ENCODE measurements around the gene PRMT2.

The PRMT2 gene

GRCh38 chr21:46641656-46642055 lies 6.2 kb downstream of the PRMT2 start:
- DNase-seq (ENCODE audit: low read depth in 2 of 2) = no peak

GRCh38 chr21:46643379-46644177 lies 8.1 kb downstream of the PRMT2 start:
- DNase-seq (ENCODE audit: low read depth in 2 of 2) = no peak

GRCh38 chr21:46645840-46646239 lies 10.4 kb downstream of the PRMT2 start:
- no peak for DNase-seq (ENCODE audit: low read depth in 2 of 2)

GRCh38 chr21:46646541-46647154 lies 11.2 kb downstream of the PRMT2 start:
- no peak for DNase-seq (ENCODE audit: low read depth in 2 of 2)

GRCh38 chr21:46648539-46648938 lies 13.1 kb downstream of the PRMT2 start:
- no peak for DNase-seq (ENCODE audit: low read depth in 2 of 2)

GRCh38 chr21:46649356-46649755 lies 13.9 kb downstream of the PRMT2 start:
- no peak for DNase-seq (ENCODE audit: low read depth in 2 of 2)

- no peak for DNase-seq (ENCODE audit: low read depth in 2 of 2)
Measured at GRCh38 chr21:46650476-46651098, 15.1 kb downstream of the PRMT2 start.

GRCh38 chr21:46651121-46651520 lies 15.6 kb downstream of the PRMT2 start:
- DNase-seq (ENCODE audit: low read depth in 2 of 2) = no peak

- no peak for DNase-seq (ENCODE audit: low read depth in 2 of 2)
Measured at GRCh38 chr21:46655230-46655629, 19.8 kb downstream of the PRMT2 start.

GRCh38 chr21:46656820-46657219 lies 21.3 kb downstream of the PRMT2 start:
- no peak for DNase-seq (ENCODE audit: low read depth in 2 of 2)

- no peak for DNase-seq (ENCODE audit: low read depth in 2 of 2)
Measured at GRCh38 chr21:46660505-46660904, 25.0 kb downstream of the PRMT2 start.

GRCh38 chr21:46661211-46661625 lies 25.7 kb downstream of the PRMT2 start:
- DNase-seq (ENCODE audit: low read depth in 2 of 2) = peak in 1 of 2 donors; percentile 37

GRCh38 chr21:46661642-46662366 lies 26.3 kb downstream of the PRMT2 start:
- no peak for DNase-seq (ENCODE audit: low read depth in 2 of 2)

GRCh38 chr21:46662367-46662654 lies 26.8 kb downstream of the PRMT2 start:
- no peak for DNase-seq (ENCODE audit: low read depth in 2 of 2)

GRCh38 chr21:46662765-46663500 lies 27.5 kb downstream of the PRMT2 start:
- no peak for DNase-seq (ENCODE audit: low read depth in 2 of 2)

- DNase-seq (ENCODE audit: low read depth in 2 of 2) = no peak
Measured at GRCh38 chr21:46663754-46664153, 28.3 kb downstream of the PRMT2 start.

- no peak for DNase-seq (ENCODE audit: low read depth in 2 of 2)
Measured at GRCh38 chr21:46664316-46664995, 29.0 kb downstream of the PRMT2 start.

GRCh38 chr21:46665566-46665965 lies 30.1 kb downstream of the PRMT2 start:
- DNase-seq (ENCODE audit: low read depth in 2 of 2) = no peak

GRCh38 chr21:46666941-46667740 lies 31.7 kb downstream of the PRMT2 start:
- no peak for DNase-seq (ENCODE audit: low read depth in 2 of 2)

- DNase-seq (ENCODE audit: low read depth in 2 of 2) = no peak
Measured at GRCh38 chr21:46667741-46668380, 32.4 kb downstream of the PRMT2 start.
